HepG2 (cell line): ENCODE data around the gene NFIL3. TPM values are rescaled to one million over a fixed set of nuclear protein-coding genes. Genes with fewer than 3 reads are reported as not detected.
A peak's percentile ranks its signal among the peaks of the same experiment; 100 is the strongest.

Experiments used
- CEBPB ChIP-seq: IDR thresholded peaks from 2 replicates; pipeline ENCODE4 v1.6.1; 2011; ENCODE audit warnings: low read depth, low read length, improper control_type of control experiment, borderline replicate concordance
- CENPX ChIP-seq: sonication (generic); formaldehyde crosslinking; IDR thresholded peaks from 2 replicates; pipeline ENCODE4 v1.9.0; 2021; ENCODE audit warnings: mild to moderate bottlenecking, missing genetic modification reagents, moderate library complexity
- ERF ChIP-seq: IDR thresholded peaks from 2 replicates; pipeline ENCODE4 v1.6.1; 2018; ENCODE audit warnings: missing biosample characterization, missing genetic modification reagents
- FIP1L1 ChIP-seq: fragments of 200-400 bp; formaldehyde crosslinking; IDR thresholded peaks from 2 replicates; pipeline ENCODE4 v1.6.1; 2018; ENCODE audit warnings: low read depth, mild to moderate bottlenecking, low read length, moderate library complexity, borderline replicate concordance; ENCODE audit not compliant: insufficient read depth
- HOXD1 ChIP-seq: sonication (generic); formaldehyde crosslinking; IDR thresholded peaks from 2 replicates; pipeline ENCODE4 v1.5.0; 2020; ENCODE audit warnings: missing genetic modification reagents
- IKZF4 ChIP-seq: sonication (generic); formaldehyde crosslinking; IDR thresholded peaks from 2 replicates; pipeline ENCODE4 v1.5.1; 2020; ENCODE audit warnings: borderline replicate concordance, mild to moderate bottlenecking, low read depth, missing genetic modification reagents; ENCODE audit errors: not compliant biosample characterization
- NR2F2 ChIP-seq: IDR thresholded peaks from 2 replicates; pipeline ENCODE4 v1.6.1; 2012; ENCODE audit warnings: low read depth, inconsistent platforms, borderline replicate concordance
- PAX8 ChIP-seq: sonication (generic); formaldehyde crosslinking; IDR thresholded peaks from 2 replicates; pipeline ENCODE4 v1.8.0; 2022; ENCODE audit warnings: mild to moderate bottlenecking, missing genetic modification reagents, borderline replicate concordance
- PHF5A ChIP-seq: IDR thresholded peaks from one replicate; pipeline ENCODE4 v1.6.1; 2018; ENCODE audit warnings: low read depth, missing genetic modification reagents; ENCODE audit not compliant: unreplicated experiment
- RFX5 ChIP-seq: IDR thresholded peaks from 2 replicates; pipeline ENCODE4 v1.6.1; 2011; ENCODE audit warnings: low read depth, low read length, improper control_type of control experiment
- SIN3A ChIP-seq: IDR thresholded peaks from 2 replicates; pipeline ENCODE4 v1.6.1; 2011; ENCODE audit warnings: low read depth, mild to moderate bottlenecking, control low read depth, low read length, borderline replicate concordance
- SP140L ChIP-seq: sonication (generic); formaldehyde crosslinking; IDR thresholded peaks from 2 replicates; pipeline ENCODE4 v1.4.0; 2020; ENCODE audit warnings: missing genetic modification reagents, borderline replicate concordance
- SRSF1 ChIP-seq: fragments of 200-400 bp; formaldehyde crosslinking; optimal IDR thresholded peaks from 2 replicates; pipeline ENCODE3; 2017; ENCODE audit warnings: mild to moderate bottlenecking, low read depth, low read length, moderate library complexity
- TBX2 ChIP-seq: sonication (generic); formaldehyde crosslinking; IDR thresholded peaks from 2 replicates; pipeline ENCODE4 v1.5.0; 2020; ENCODE audit warnings: missing genetic modification reagents, mild to moderate bottlenecking, borderline replicate concordance
- polyA plus RNA-seq, 8 experiments: library from polyadenylated mRNA; depleted of rRNA in 3 of 8; stranded (reverse) in 7 of 8; unstranded in 1 of 8; fragments of >200 nt; fragmentation: Illumina TruSeq in 4 of 8; extraction: Trizol in 4 of 8; gene quantifications; 2 replicates each; pipeline versions ENCODE4 v1.2.1 to v1.2.3, GENCODE V29; 2011 to 2016; ENCODE audit warnings: low read depth in 4 of 8, missing spikeins in 1 of 8, mixed read lengths in 1 of 8; ENCODE audit not compliant: insufficient read depth in 1 of 8
- total RNA-seq, 5 experiments: library from RNA; depleted of rRNA; stranded (reverse); fragments of >200 nt; fragmentation: Illumina TruSeq; extraction: Trizol; gene quantifications; 2 replicates each; pipeline ENCODE4 v1.2.3, GENCODE V29; 2016; ENCODE audit warnings: low read depth in 1 of 5
- TF ChIP-seq, protein P1 (sequence below): sonication (generic); formaldehyde crosslinking; IDR thresholded peaks from 2 replicates; pipeline ENCODE4 v1.5.0; 2020; ENCODE audit warnings: missing genetic modification reagents
- TF ChIP-seq, protein P2 (sequence below): sonication (generic); formaldehyde crosslinking; IDR thresholded peaks from 2 replicates; pipeline ENCODE4 v1.5.0; 2020; ENCODE audit warnings: missing genetic modification reagents
- TF ChIP-seq, protein P3 (sequence below): sonication (generic); formaldehyde crosslinking; IDR thresholded peaks from 2 replicates; pipeline ENCODE4 v1.5.0; 2020; ENCODE audit warnings: missing genetic modification reagents
- TF ChIP-seq, protein P4 (sequence below): IDR thresholded peaks from 2 replicates; pipeline ENCODE4 v1.6.1; 2016; ENCODE audit warnings: missing genetic modification reagents, missing compliant biosample characterization
- TF ChIP-seq, protein P5 (sequence below): sonication (generic); formaldehyde crosslinking; IDR thresholded peaks from 2 replicates; pipeline ENCODE4 v1.9.0; 2021; ENCODE audit warnings: missing genetic modification reagents, borderline replicate concordance
- TF ChIP-seq, protein P6 (sequence below): sonication (generic); formaldehyde crosslinking; IDR thresholded peaks from 2 replicates; pipeline ENCODE4 v1.4.0; 2020; ENCODE audit warnings: missing genetic modification reagents, mild to moderate bottlenecking, borderline replicate concordance
- TF ChIP-seq, protein P7 (sequence below): IDR thresholded peaks from 2 replicates; pipeline ENCODE4 v1.6.1; 2016; ENCODE audit warnings: missing compliant biosample characterization, missing genetic modification reagents, borderline replicate concordance

The NFIL3 gene
- total and polyA plus RNA-seq, 2 of the 13 experiments (the other 11 are each of a cell fraction or from before 2014, with no cell fraction given): 46.6 to 54.2 TPM

DNA sequence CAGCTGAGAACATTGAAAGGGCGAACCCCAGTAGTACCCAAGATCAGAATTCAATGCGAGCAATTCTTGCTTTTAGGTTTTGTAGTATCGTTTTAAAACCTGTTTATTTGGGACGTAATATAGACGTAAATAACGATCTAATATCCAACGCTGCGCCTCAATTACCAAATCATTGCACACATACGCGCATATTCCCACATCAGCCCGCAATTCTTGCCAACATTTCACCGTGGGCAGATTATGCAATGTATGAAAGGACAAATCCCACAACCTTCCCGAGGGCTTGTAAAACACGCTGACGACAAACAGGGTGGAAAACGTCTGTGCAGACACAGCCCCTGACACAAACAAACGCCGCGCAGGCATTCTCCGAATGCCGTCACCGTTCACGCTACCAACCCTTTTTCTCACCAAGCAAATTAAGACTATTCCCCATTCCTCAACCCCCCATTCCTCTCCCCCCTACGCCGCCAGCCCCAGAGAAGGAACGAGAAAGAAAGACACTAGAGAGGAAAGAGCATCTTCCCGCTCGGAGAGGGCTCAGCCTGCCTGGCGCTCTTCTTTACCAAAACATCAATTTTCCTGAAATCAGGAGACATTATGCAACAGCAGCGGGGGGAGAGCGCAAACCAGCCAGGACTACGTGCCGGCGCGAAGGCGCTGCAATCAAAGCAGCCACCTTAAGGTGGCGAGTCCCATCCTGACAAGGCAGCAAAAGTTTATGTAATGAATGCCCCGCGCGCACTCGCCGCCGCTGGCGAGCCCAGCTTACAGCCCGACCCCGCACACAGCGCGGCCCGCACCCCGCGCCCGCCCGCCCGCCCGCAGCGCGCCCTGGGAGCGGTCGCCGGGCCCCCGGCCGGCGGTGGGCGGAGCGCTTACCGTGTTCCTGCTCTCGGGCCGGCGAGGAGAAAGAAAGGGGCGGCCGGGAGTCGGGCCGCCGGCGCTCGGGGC, 597 bp downstream of the NFIL3 start (continued):
- TF ChIP-seq IKZF4 (CRISPR knock-in tag) (no peak), CENPX (CRISPR knock-in tag) (no peak), CEBPB (peak; percentile 72; the same call in 1 of the 2 replicates), FIP1L1 (no peak), NR2F2 (no peak), PHF5A (no peak), PAX8 (CRISPR knock-in tag) (no peak), HOXD1 (no peak), SRSF1 (no peak), SIN3A (no peak), TBX2 (CRISPR knock-in tag) (no peak), RFX5 (no peak), ERF (no peak), SP140L (no peak)
- TF ChIP-seq, protein P1, sequence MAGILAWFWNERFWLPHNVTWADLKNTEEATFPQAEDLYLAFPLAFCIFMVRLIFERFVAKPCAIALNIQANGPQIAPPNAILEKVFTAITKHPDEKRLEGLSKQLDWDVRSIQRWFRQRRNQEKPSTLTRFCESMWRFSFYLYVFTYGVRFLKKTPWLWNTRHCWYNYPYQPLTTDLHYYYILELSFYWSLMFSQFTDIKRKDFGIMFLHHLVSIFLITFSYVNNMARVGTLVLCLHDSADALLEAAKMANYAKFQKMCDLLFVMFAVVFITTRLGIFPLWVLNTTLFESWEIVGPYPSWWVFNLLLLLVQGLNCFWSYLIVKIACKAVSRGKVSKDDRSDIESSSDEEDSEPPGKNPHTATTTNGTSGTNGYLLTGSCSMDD (CRISPR knock-in tag): no peak
- TF ChIP-seq, protein P2, sequence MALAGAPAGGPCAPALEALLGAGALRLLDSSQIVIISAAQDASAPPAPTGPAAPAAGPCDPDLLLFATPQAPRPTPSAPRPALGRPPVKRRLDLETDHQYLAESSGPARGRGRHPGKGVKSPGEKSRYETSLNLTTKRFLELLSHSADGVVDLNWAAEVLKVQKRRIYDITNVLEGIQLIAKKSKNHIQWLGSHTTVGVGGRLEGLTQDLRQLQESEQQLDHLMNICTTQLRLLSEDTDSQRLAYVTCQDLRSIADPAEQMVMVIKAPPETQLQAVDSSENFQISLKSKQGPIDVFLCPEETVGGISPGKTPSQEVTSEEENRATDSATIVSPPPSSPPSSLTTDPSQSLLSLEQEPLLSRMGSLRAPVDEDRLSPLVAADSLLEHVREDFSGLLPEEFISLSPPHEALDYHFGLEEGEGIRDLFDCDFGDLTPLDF (CRISPR knock-in tag): no peak
- TF ChIP-seq, protein P3, sequence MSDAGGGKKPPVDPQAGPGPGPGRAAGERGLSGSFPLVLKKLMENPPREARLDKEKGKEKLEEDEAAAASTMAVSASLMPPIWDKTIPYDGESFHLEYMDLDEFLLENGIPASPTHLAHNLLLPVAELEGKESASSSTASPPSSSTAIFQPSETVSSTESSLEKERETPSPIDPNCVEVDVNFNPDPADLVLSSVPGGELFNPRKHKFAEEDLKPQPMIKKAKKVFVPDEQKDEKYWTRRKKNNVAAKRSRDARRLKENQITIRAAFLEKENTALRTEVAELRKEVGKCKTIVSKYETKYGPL (CRISPR knock-in tag): peak; percentile 47; the same call in 1 of the 2 replicates
- TF ChIP-seq, protein P4, sequence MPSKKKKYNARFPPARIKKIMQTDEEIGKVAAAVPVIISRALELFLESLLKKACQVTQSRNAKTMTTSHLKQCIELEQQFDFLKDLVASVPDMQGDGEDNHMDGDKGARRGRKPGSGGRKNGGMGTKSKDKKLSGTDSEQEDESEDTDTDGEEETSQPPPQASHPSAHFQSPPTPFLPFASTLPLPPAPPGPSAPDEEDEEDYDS (CRISPR knock-in tag): no peak
- TF ChIP-seq, protein P5, sequence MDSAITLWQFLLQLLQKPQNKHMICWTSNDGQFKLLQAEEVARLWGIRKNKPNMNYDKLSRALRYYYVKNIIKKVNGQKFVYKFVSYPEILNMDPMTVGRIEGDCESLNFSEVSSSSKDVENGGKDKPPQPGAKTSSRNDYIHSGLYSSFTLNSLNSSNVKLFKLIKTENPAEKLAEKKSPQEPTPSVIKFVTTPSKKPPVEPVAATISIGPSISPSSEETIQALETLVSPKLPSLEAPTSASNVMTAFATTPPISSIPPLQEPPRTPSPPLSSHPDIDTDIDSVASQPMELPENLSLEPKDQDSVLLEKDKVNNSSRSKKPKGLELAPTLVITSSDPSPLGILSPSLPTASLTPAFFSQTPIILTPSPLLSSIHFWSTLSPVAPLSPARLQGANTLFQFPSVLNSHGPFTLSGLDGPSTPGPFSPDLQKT: no peak
- TF ChIP-seq, protein P6, sequence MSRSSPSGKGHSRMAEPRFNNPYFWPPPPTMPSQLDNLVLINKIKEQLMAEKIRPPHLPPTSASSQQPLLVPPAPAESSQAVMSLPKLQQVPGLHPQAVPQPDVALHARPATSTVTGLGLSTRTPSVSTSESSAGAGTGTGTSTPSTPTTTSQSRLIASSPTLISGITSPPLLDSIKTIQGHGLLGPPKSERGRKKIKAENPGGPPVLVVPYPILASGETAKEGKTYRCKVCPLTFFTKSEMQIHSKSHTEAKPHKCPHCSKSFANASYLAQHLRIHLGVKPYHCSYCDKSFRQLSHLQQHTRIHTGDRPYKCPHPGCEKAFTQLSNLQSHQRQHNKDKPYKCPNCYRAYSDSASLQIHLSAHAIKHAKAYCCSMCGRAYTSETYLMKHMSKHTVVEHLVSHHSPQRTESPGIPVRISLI (CRISPR knock-in tag): no peak
- TF ChIP-seq, protein P7, sequence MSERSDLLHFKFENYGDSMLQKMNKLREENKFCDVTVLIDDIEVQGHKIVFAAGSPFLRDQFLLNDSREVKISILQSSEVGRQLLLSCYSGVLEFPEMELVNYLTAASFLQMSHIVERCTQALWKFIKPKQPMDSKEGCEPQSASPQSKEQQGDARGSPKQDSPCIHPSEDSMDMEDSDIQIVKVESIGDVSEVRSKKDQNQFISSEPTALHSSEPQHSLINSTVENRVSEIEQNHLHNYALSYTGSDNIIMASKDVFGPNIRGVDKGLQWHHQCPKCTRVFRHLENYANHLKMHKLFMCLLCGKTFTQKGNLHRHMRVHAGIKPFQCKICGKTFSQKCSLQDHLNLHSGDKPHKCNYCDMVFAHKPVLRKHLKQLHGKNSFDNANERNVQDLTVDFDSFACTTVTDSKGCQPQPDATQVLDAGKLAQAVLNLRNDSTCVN (CRISPR knock-in tag): no peak
